H1 (cell line): ENCODE results near the gene CYTL1. TPM values are rescaled to one million over a fixed set of nuclear protein-coding genes. Genes with fewer than 3 reads are reported as not detected.

Experiments used
- CTCF ChIA-PET: fragments of 300-600 bp; sonication (Branson Sonifier 250); formaldehyde crosslinking; loops from one replicate; lab custom pipeline; 2021; ENCODE audit not compliant: partially characterized antibody; lab: Charles Lee
- POLR2A ChIA-PET: fragments of 300-600 bp; sonication (Branson Sonifier 250); formaldehyde crosslinking; loops from one replicate; lab custom pipeline; 2021; ENCODE audit warnings: inconsistent platforms; ENCODE audit not compliant: partially characterized antibody; lab: Charles Lee
- DNase-seq, 2 experiments: peaks; one replicate each; pipeline versions ENCODE4 v3.0.0 to v3.0.0-alpha.2; 2010 to 2022; ENCODE audit warnings: low spot score in 2 of 2, low read depth in 1 of 2, mixed read lengths in 1 of 2
- FAIRE-seq: peaks from 2 replicates; lab custom pipeline; 2011; peaks lifted over from hg19 to GRCh38; lab: Jason Lieb, UNC
- H2AFZ ChIP-seq: 2 replicates; pipeline ENCODE4 v1.8.1; 2012; ENCODE audit warnings: low read length, inconsistent platforms
- H2AK5ac ChIP-seq: 2 replicates; pipeline ENCODE4 v1.6.1; 2013; ENCODE audit warnings: low read depth, low read length
- H2BK120ac ChIP-seq: replicated peaks from 2 replicates; pipeline ENCODE3; 2013; ENCODE audit warnings: low read depth, low read length, inconsistent platforms
- H2BK12ac ChIP-seq: 2 replicates; pipeline ENCODE4 v1.6.1; 2013; ENCODE audit warnings: low read depth, low read length
- H2BK15ac ChIP-seq: 2 replicates; pipeline ENCODE4 v1.6.1; 2013; ENCODE audit warnings: low read length
- H2BK20ac ChIP-seq: 2 replicates; pipeline ENCODE4 v1.6.1; 2013; ENCODE audit warnings: low read length
- H2BK5ac ChIP-seq: 2 replicates; pipeline ENCODE4 v1.6.1; 2013; ENCODE audit warnings: low read depth, low read length
- H3K14ac ChIP-seq: 2 replicates; pipeline ENCODE4 v1.6.1; 2013; ENCODE audit warnings: inconsistent platforms; ENCODE audit not compliant: insufficient read length
- H3K18ac ChIP-seq: 2 replicates; pipeline ENCODE4 v1.6.1; 2013; ENCODE audit warnings: low read length; ENCODE audit errors: extremely low read depth
- H3K23ac ChIP-seq: 2 replicates; pipeline ENCODE4 v1.6.1; 2013; ENCODE audit warnings: inconsistent platforms; ENCODE audit not compliant: insufficient read length
- H3K23me2 ChIP-seq: 2 replicates; pipeline ENCODE4 v1.6.1; 2013; ENCODE audit warnings: low read depth, low read length
- H3K27ac ChIP-seq: 2 replicates; pipeline ENCODE4 v1.6.1; 2011; ENCODE audit warnings: low read depth, low read length, inconsistent platforms
- H3K27me3 ChIP-seq, 4 experiments: replicated peaks in 1 of 4; 1 replicate in 1 of 4; 2 replicates in 3 of 4; pipeline versions ENCODE4 v1.6.1 to v1.8.1; 2011 to 2013; ENCODE audit warnings: low read length in 3 of 4, mild to moderate bottlenecking in 3 of 4, inconsistent platforms in 2 of 4, mixed read lengths in 2 of 4, moderate library complexity in 1 of 4; ENCODE audit not compliant: control insufficient read depth in 3 of 4, insufficient read depth in 3 of 4; ENCODE audit errors: extremely low read depth in 1 of 4
- H3K36me3 ChIP-seq, 4 experiments: 2 replicates each; pipeline versions ENCODE4 v1.6.1 to v1.8.1; 2011 to 2013; ENCODE audit warnings: mild to moderate bottlenecking in 4 of 4, low read length in 3 of 4, moderate library complexity in 2 of 4, control low read depth in 1 of 4, inconsistent platforms in 1 of 4; ENCODE audit not compliant: insufficient read depth in 4 of 4, control insufficient read depth in 2 of 4
- H3K4ac ChIP-seq: replicated peaks from 2 replicates; pipeline ENCODE3; 2013; ENCODE audit warnings: low read length, low read depth, mixed read lengths, inconsistent platforms; ENCODE audit not compliant: insufficient read length
- H3K4me1 ChIP-seq, 4 experiments: replicated peaks in 1 of 4; 1 replicate in 1 of 4; 2 replicates in 3 of 4; pipeline versions ENCODE4 v1.6.1 to v1.8.1; 2011 to 2013; ENCODE audit warnings: low read length in 3 of 4, inconsistent platforms in 2 of 4, mixed read lengths in 1 of 4; ENCODE audit not compliant: insufficient read depth in 4 of 4, control insufficient read depth in 3 of 4
- H3K4me2 ChIP-seq, 2 experiments: 2 replicates each; pipeline versions ENCODE4 v1.6.1 to v1.8.1; 2011 to 2013; ENCODE audit warnings: low read depth in 2 of 2, low read length in 2 of 2, control low read depth in 1 of 2, inconsistent platforms in 1 of 2, mild to moderate bottlenecking in 1 of 2; ENCODE audit not compliant: insufficient read depth in 1 of 2
- H3K4me3 ChIP-seq, 4 experiments: fragments of 200-600, 300-600 bp in 1 of 4; sonication (generic), shearing (Covaris generic), sonication (Bioruptor Twin) in 1 of 4; 2 replicates each; pipeline versions ENCODE4 v1.5.1 to v1.8.1; 2011 to 2016; ENCODE audit warnings: low read length in 4 of 4, low read depth in 3 of 4, control low read depth in 2 of 4, inconsistent platforms in 2 of 4, mild to moderate bottlenecking in 2 of 4, mixed read lengths in 1 of 4, moderate library complexity in 1 of 4; ENCODE audit not compliant: insufficient read depth in 2 of 4; ENCODE audit errors: extremely low read depth in 1 of 4
- H3K56ac ChIP-seq: replicated peaks from 2 replicates; pipeline ENCODE3; 2013; ENCODE audit warnings: low read depth, mild to moderate bottlenecking, mixed read lengths, low read length, inconsistent platforms; ENCODE audit not compliant: insufficient read length
- H3K79me1 ChIP-seq: 2 replicates; pipeline ENCODE4 v1.6.1; 2013; ENCODE audit warnings: low read depth, low read length, control low read depth
- H3K79me2 ChIP-seq, 2 experiments: 2 replicates each; pipeline versions ENCODE4 v1.6.1 to v1.8.1; 2012 to 2013; ENCODE audit warnings: low read length in 2 of 2, mild to moderate bottlenecking in 2 of 2, inconsistent platforms in 1 of 2; ENCODE audit not compliant: insufficient read depth in 2 of 2, control insufficient read depth in 1 of 2
- H3K9ac ChIP-seq, 4 experiments: replicated peaks in 1 of 4; 1 replicate in 1 of 4; 2 replicates in 3 of 4; pipeline versions ENCODE4 v1.6.1 to v1.8.1; 2011 to 2013; ENCODE audit warnings: low read depth in 3 of 4, low read length in 3 of 4, control low read depth in 2 of 4, mild to moderate bottlenecking in 2 of 4, moderate library complexity in 2 of 4, inconsistent platforms in 1 of 4; ENCODE audit errors: extremely low read depth in 1 of 4
- H3K9me3 ChIP-seq, 2 experiments: 2 replicates each; pipeline versions ENCODE4 v1.6.1 to v1.8.1; 2012 to 2013; ENCODE audit warnings: mild to moderate bottlenecking in 2 of 2, moderate library complexity in 2 of 2, control low read depth in 1 of 2, inconsistent platforms in 1 of 2, low read depth in 1 of 2, low read length in 1 of 2, mixed read lengths in 1 of 2; ENCODE audit not compliant: insufficient read depth in 2 of 2
- H4K20me1 ChIP-seq, 2 experiments: replicated peaks in 1 of 2; 2 replicates each; pipeline versions ENCODE3 to v1.8.1; 2011 to 2013; ENCODE audit warnings: inconsistent platforms in 2 of 2, low read length in 2 of 2, mild to moderate bottlenecking in 1 of 2; ENCODE audit not compliant: insufficient read depth in 2 of 2, control insufficient read depth in 1 of 2
- H4K5ac ChIP-seq: 2 replicates; pipeline ENCODE4 v1.6.1; 2013; ENCODE audit warnings: low read length, low read depth, mixed read lengths, inconsistent platforms; ENCODE audit not compliant: insufficient read length
- H4K8ac ChIP-seq: 2 replicates; pipeline ENCODE4 v1.8.0; 2013; ENCODE audit warnings: mild to moderate bottlenecking, moderate library complexity, low read length, inconsistent platforms; ENCODE audit not compliant: insufficient read depth; ENCODE audit errors: extremely low read depth
- H4K91ac ChIP-seq: replicated peaks from 2 replicates; pipeline ENCODE3; 2013; ENCODE audit warnings: low read length, mixed read lengths, inconsistent platforms; ENCODE audit not compliant: insufficient read length
- BACH1 ChIP-seq: IDR thresholded peaks from 2 replicates; pipeline ENCODE4 v1.6.1; 2012; ENCODE audit warnings: low read length, improper control_type of control experiment
- MAFK ChIP-seq: IDR thresholded peaks from 2 replicates; pipeline ENCODE4 v1.6.1; 2012; ENCODE audit warnings: low read depth, mild to moderate bottlenecking, improper control_type of control experiment, low read length
- SIX5 ChIP-seq: IDR thresholded peaks from 2 replicates; pipeline ENCODE4 v1.6.1; 2011; ENCODE audit warnings: mild to moderate bottlenecking, low read depth, low read length
- WGBS, 2 experiments: shearing (Covaris generic) in 1 of 2; methylation state at CpG; one replicate each; pipeline versions ENCODE4 v1.1.6 to v1.1.7; 2013 to 2015; ENCODE audit warnings: low lambda C conversion rate in 2 of 2, mixed read lengths in 2 of 2, inconsistent platforms in 1 of 2, low coverage in 1 of 2, missing lambda C conversion rate in 1 of 2; ENCODE audit not compliant: insufficient replicate concordance in 2 of 2, insufficient coverage in 1 of 2, insufficient read length in 1 of 2; ENCODE audit errors: extremely low coverage in 1 of 2, missing lambda C conversion rate in 1 of 2; 5-methylcytosine and 5-hydroxymethylcytosine counted together
- polyA plus RNA-seq, 7 experiments: library from polyadenylated mRNA; depleted of rRNA in 3 of 7; stranded (reverse) in 5 of 7; unstranded in 2 of 7; fragments of >200 nt in 5 of 7; fragments of 200-250 nt in 2 of 7; gene quantifications; 1 replicate in 5 of 7; 2 replicates in 1 of 7; 4 replicates in 1 of 7; pipeline versions ENCODE4 v1.2.1 to v1.2.3, GENCODE V29; 2011 to 2013; ENCODE audit warnings: missing spikeins in 2 of 7, mixed read lengths in 2 of 7
- total RNA-seq: library from RNA; stranded (reverse); fragmentation: NEBNext Ultra II Directional; extraction: Animal tissue kit (Norgen Biotek cat#: 25700); gene quantifications from 2 replicates; pipeline ENCODE4 v1.2.1, GENCODE V29; 2021

The CYTL1 gene
- total and polyA plus RNA-seq, 2 of the 8 experiments (the other 6 are each of a cell fraction or from before 2014, with no cell fraction given) = 8.6 to 9.8 TPM

- H2BK5ac ChIP-seq = no peak overlapping the region
- no peaks in the 10 kb centered on the region for H3K9me3 ChIP-seq
- no peak overlapping the region for H3K14ac ChIP-seq
- H3K79me1 ChIP-seq = no peaks in the 10 kb centered on the region
- H2AFZ ChIP-seq = peak overlapping the region; percentile 30; the same call in 1 of the 2 replicates
- no peak overlapping the region for H3K23ac ChIP-seq
- H2BK120ac ChIP-seq = no peak overlapping the region
- no peaks in the 10 kb centered on the region for H3K23me2 ChIP-seq
- no peak overlapping the region for H3K9ac ChIP-seq
- no peaks in the 10 kb centered on the region for H3K36me3 ChIP-seq
- H3K4me3 ChIP-seq = no peak overlapping the region
- no peak overlapping the region for H3K4ac ChIP-seq
- H4K20me1 ChIP-seq = no peaks in the 10 kb centered on the region
- DNase-seq = no peak
- TF ChIP-seq MAFK = peak; percentile 84
- peak; percentile 70 for TF ChIP-seq BACH1
- no peak for TF ChIP-seq SIX5
- no peak overlapping the region for H3K18ac ChIP-seq
- H2AK5ac ChIP-seq = no peak overlapping the region
- H3K4me1 ChIP-seq = no peaks in the 10 kb centered on the region
- ChIA-PET POLR2A (no interaction called here), CTCF (interaction anchor here (0.9 to 1.8 kb wide), 4 partner anchors 14 to 40 kb away, joined by 3 to 7 read pairs (median 4); no protein-coding TSS in a partner anchor)
- no peaks in the 10 kb centered on the region for H3K79me2 ChIP-seq
- no peak overlapping the region for H4K8ac ChIP-seq
- no peak for FAIRE-seq
- H4K91ac ChIP-seq = no peak overlapping the region
- H4K5ac ChIP-seq = no peak overlapping the region
- H3K27me3 ChIP-seq = no peaks in the 10 kb centered on the region
- H2BK15ac ChIP-seq = no peak overlapping the region
- no peak overlapping the region for H2BK20ac ChIP-seq
- 65% methylated on average over 5 of the region's 5 CpGs; no CpG with 5 or more reads in 1 of the 2 experiments for WGBS, 2 experiments
- no peak overlapping the region for H2BK12ac ChIP-seq
- H3K4me2 ChIP-seq = no peak overlapping the region
- H3K27ac ChIP-seq = no peak overlapping the region
- H3K56ac ChIP-seq = no peak overlapping the region
Observed at GRCh38 chr4:5036239-5036638, 17.0 kb upstream of the CYTL1 start.
